GM12878 (cell line): ENCODE data around the gene TMPRSS6. TPM values are rescaled to one million over a fixed set of nuclear protein-coding genes. Genes with fewer than 3 reads are reported as not detected.

Experiments used
- CHD2 ChIP-seq: IDR thresholded peaks from 2 replicates; pipeline ENCODE4 v1.6.1; 2011; ENCODE audit warnings: low read depth, low read length, improper control_type of control experiment, borderline replicate concordance
- CHD4 ChIP-seq: fragments of 200-600 bp; sonication (generic); IDR thresholded peaks from 2 replicates; pipeline ENCODE4 v1.6.1; 2016; ENCODE audit warnings: mild to moderate bottlenecking
- EP300 ChIP-seq, 2 experiments: fragments of 150-350 bp in 1 of 2; IDR thresholded peaks; 2 replicates each; pipeline ENCODE4 v1.6.1; 2011 to 2012; ENCODE audit warnings: low read depth in 2 of 2, low read length in 2 of 2, borderline replicate concordance in 1 of 2, improper control_type of control experiment in 1 of 2, inconsistent platforms in 1 of 2; ENCODE audit not compliant: control insufficient read depth in 1 of 2
- FOXM1 ChIP-seq: IDR thresholded peaks from 2 replicates; pipeline ENCODE4 v1.6.1; 2012; ENCODE audit warnings: low read depth, mild to moderate bottlenecking, inconsistent platforms, low read length, moderate library complexity
- GABPA ChIP-seq: IDR thresholded peaks from 2 replicates; pipeline ENCODE4 v1.6.1; 2014; ENCODE audit warnings: antibody characterized with exemption, low read depth, mild to moderate bottlenecking, inconsistent platforms
- HDGF ChIP-seq: fragments of 450-650 bp; IDR thresholded peaks from 2 replicates; pipeline ENCODE4 v1.6.1; 2016; ENCODE audit warnings: antibody characterized with exemption
- MLLT1 ChIP-seq: fragments of 450-650 bp; IDR thresholded peaks from 2 replicates; pipeline ENCODE4 v1.6.1; 2016; ENCODE audit warnings: mild to moderate bottlenecking
- TARDBP ChIP-seq: IDR thresholded peaks from 2 replicates; pipeline ENCODE4 v1.6.1; 2016; ENCODE audit warnings: borderline replicate concordance
- ZBTB11 ChIP-seq: fragments of 450-650 bp; formaldehyde crosslinking; IDR thresholded peaks from 2 replicates; pipeline ENCODE4 v1.5.0; 2022; ENCODE audit warnings: mild to moderate bottlenecking, missing genetic modification characterization
- polyA plus RNA-seq, 11 experiments: library from polyadenylated mRNA; depleted of rRNA in 4 of 11; unstranded in 6 of 11; stranded (reverse) in 5 of 11; fragments of >200 nt; fragmentation: Nextera tagmentation in 4 of 11; fragmentation: Illumina TruSeq in 1 of 11; extraction: Ambion mirVana in 4 of 11; extraction: Trizol in 1 of 11; gene quantifications; 1 replicate in 1 of 11; 2 replicates in 10 of 11; pipeline versions ENCODE4 v1.2.1 to v1.2.3, GENCODE V29; 2011 to 2016; ENCODE audit warnings: inconsistent platforms in 2 of 11, missing spikeins in 2 of 11, low read depth in 1 of 11
- total RNA-seq, 4 experiments: library from RNA; depleted of rRNA in 3 of 4; stranded (reverse); fragments of >200 nt in 3 of 4; fragmentation: Illumina TruSeq in 1 of 4; extraction: Trizol in 1 of 4; gene quantifications; 2 replicates each; pipeline versions ENCODE4 v1.2.1 to v1.2.3, GENCODE V29; 2013 to 2021

TMPRSS6 gene
- total and polyA plus RNA-seq, 10 of the 15 experiments (the other 5 are each of a cell fraction or from before 2014, with no cell fraction given), result 0.06 to 0.69 (median 0.19) TPM; not detected in 6

- TF ChIP-seq EP300 (IDR thresholded peaks at IDR 0.05; ENCODE audit: borderline replicate concordance in 1 of 2, control insufficient read depth in 1 of 2, low read depth in 2 of 2, low read length in 2 of 2) (no peak), MLLT1 (no peak), HDGF (no peak), TARDBP (no peak), FOXM1 (no peak), CHD2 (no peak), GABPA (no peak), CHD4 (no peak), ZBTB11 (CRISPR knock-in tag) (no peak)
These were observed 5.5 kb upstream of the TMPRSS6 start (continued) for GRCh38 chr22:37115032-37115431.
